ENCODE data around the gene RFESD.
A peak's percentile ranks its signal among the peaks of the same experiment; 100 is the strongest.

Gene RFESD

DNA sequence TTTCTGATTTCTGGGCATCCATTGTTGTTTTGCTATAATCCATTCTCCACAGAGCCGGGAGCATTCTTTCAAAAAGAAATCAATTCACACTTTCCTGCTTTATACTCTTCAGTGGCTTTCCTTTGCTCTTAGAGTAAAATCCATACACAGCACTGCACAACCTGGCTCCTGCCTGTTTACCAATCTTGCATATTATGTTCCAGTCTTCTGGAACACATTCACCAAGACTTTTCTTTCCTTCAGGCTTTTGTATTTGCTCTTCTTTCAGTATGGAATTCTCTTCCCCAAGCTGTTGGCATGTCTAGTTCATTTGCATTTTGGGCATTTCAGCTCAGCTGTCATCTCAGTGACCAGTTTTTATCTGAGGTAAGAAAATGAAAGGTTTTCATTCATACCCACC is 6.3 kb downstream of the RFESD start:
- DNase-seq = no peak
- in situ Hi-C loops (cut with HindIII; ENCODE audit: low pct_ligation_motif_present, low pct_unique_long_range_greater_than_20kb, low sequenced_read_pairs) = no loop called here

GRCh38 chr5:95654196-95654595 is 7.6 kb downstream of the RFESD start:
- in situ Hi-C loops (cut with HindIII; ENCODE audit: low pct_ligation_motif_present, low pct_unique_long_range_greater_than_20kb, low sequenced_read_pairs) = no loop called here

DNA sequence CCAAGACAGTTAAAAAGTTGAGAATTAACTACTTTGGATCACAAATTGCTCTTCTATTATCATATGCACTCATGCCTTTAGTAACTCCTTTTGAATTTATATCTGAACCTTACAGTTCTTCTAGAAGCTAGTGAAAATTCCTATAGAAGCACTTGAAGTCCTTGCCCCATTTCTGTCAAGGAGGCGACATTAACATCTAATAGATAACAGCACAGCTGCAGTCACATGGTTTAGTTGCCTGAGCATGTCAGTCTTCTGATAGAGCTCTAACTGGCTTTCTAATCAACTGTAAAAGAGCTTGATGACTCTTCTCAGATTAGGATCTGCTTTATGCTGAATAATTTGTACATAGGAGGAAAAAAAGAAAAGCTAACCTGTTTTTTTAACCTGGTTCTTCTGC is 9.0 kb downstream of the RFESD start:
- in situ Hi-C loops (cut with HindIII; ENCODE audit: low pct_ligation_motif_present, low pct_unique_long_range_greater_than_20kb, low sequenced_read_pairs) = no loop called here
- no peak for DNase-seq

More at GRCh38 chr5:95654196-95654595, 7.6 kb downstream of the RFESD start:
- DNase-seq = no peak

DNA sequence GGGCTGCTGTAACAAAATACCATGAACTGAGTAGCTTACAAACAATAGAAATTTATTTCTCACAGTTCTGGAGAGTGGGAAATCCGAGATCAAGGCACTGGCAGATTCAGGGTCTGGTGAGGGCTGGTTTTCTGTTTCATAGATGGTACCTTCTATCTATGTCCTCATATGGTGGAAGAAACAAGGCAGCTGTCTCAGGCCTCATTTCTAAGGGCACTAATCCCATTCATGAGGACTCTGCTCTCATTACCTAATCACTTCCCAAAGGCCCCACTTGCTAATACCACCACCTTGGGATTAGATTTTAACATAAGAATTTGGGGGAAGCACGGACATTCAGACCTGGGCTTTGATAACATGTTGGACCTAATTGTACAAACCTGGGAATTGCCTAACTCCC is 13.5 kb downstream of the RFESD start:
- DNase-seq = no peak
- in situ Hi-C loops (cut with HindIII; ENCODE audit: low pct_ligation_motif_present, low pct_unique_long_range_greater_than_20kb, low sequenced_read_pairs) = no loop called here

DNA sequence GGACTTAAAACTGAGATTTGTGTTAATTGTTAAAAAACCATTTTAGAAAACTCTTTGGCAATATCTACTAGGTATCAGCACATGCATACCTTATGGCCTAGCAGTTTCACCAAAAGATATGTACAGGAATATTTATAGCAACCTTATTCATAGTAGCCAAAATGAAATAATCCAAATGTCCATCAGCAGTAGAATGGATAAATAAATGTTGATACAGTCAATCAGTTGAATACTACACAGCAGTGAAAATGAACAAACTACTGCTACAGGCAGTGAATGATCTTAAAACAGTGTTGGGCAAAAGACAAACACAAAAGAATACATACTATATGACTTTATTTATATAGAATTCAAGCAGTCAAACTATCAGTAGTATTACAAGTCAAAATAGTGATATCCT is 16.4 kb downstream of the RFESD start:
- in situ Hi-C loops (cut with HindIII; ENCODE audit: low pct_ligation_motif_present, low pct_unique_long_range_greater_than_20kb, low sequenced_read_pairs) = no loop called here
- no peak for DNase-seq

DNA sequence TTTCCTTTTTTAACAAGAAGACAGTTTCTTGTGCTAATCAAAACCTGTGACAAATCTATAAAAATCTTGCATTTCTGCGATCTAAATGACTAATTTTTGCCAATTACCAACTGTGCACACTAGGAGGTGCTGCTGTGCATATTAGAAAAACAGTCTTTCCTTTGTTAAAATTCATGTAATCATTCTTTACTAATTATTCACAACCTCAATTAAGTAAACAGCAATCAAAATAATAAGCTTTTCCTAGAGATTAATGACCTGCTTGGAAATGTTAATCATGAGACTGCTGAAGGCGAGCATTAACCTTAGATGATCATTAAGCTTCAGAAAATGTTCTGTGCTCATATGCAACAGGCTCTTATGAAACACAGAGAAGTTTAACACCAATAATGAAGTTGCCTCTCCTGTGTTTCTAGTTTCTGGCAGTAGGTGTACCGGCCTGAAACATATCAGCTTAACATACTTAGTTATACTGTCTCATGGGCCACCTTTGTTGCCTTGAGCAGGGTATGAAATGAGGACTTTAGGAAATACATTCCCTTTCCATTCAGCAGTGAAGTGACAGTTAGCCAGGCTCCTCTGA is 17.7 kb downstream of the RFESD start:
- in situ Hi-C loops (cut with HindIII; ENCODE audit: low pct_ligation_motif_present, low pct_unique_long_range_greater_than_20kb, low sequenced_read_pairs) = no loop called here

GRCh38 chr5:95667061-95667618 is 20.6 kb downstream of the RFESD start:
- in situ Hi-C loops (cut with HindIII; ENCODE audit: low pct_ligation_motif_present, low pct_unique_long_range_greater_than_20kb, low sequenced_read_pairs) = no loop called here
- no peak for DNase-seq

More for the DNA sequence above, 17.7 kb downstream of the RFESD start:
- DNase-seq = peak; percentile 33

DNA sequence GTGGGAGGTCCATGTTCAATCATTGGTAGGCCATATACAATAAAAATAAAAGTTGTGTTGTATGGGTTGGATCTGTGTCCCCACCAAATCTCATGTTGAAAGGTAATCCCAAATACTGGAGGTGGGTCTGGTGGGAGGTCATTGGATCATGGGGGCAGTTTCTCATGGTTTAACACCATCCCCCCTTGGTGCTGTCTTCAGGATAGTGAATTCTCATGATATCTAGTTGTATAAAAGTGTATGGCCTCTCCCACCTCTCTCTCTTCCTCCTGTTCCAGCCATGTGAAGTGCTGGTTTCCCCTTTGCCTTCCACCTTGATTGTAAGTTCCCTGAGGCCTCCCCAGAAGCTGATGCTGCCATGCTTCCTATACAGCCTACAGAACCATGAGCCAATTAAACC is 21.1 kb downstream of the RFESD start:
- in situ Hi-C loops (cut with HindIII; ENCODE audit: low pct_ligation_motif_present, low pct_unique_long_range_greater_than_20kb, low sequenced_read_pairs) = no loop called here

DNA sequence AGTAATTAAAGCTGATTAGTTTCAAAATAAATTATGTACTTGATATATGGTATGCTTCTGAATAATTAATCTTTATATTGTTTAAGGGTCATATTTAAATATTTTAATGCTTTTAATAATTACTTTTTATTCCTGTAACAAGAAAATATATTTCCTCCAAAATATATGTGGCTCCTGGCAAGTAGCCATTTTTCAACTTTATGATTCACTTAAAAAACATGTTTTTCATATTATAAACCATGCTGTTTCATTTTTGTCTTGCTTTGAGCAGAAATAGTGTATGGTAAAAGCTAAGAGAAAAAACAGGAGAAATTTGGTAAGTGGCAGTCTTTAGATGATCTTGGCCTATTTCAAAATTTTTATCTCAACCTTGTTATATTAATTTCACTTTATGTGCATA is 21.6 kb downstream of the RFESD start:
- DNase-seq = no peak
- in situ Hi-C loops (cut with HindIII; ENCODE audit: low pct_ligation_motif_present, low pct_unique_long_range_greater_than_20kb, low sequenced_read_pairs) = no loop called here

More for the DNA sequence above, 21.1 kb downstream of the RFESD start:
- DNase-seq = no peak

- no peak for DNase-seq
- in situ Hi-C loops (cut with HindIII; ENCODE audit: low pct_ligation_motif_present, low pct_unique_long_range_greater_than_20kb, low sequenced_read_pairs) = no loop called here
These were observed 22.2 kb downstream of the RFESD start for GRCh38 chr5:95668728-95669127.

GRCh38 chr5:95669540-95669939 is 23.0 kb downstream of the RFESD start:
- DNase-seq = no peak
- in situ Hi-C loops (cut with HindIII; ENCODE audit: low pct_ligation_motif_present, low pct_unique_long_range_greater_than_20kb, low sequenced_read_pairs) = no loop called here

GRCh38 chr5:95669985-95670384 is 23.4 kb downstream of the RFESD start:
- in situ Hi-C loops (cut with HindIII; ENCODE audit: low pct_ligation_motif_present, low pct_unique_long_range_greater_than_20kb, low sequenced_read_pairs) = no loop called here

DNA sequence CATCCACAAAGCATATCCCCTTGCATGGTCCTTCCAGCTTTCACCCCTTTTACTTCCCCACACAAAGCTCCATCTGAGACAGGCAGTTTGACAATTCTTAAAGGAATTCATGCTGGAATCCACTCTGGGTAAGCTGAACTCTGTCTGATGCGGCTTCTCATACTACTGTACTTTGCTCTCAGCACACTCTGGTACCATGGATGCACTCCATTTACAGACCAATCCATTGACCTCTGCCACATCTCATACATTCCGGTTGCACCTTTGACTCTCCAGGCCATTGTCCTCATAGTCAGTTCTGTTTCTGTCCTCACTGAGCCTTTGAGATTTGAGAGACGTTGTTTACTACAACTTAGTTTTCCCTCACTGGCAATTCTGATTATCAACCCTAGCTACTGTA is 24.0 kb downstream of the RFESD start:
- in situ Hi-C loops (cut with HindIII; ENCODE audit: low pct_ligation_motif_present, low pct_unique_long_range_greater_than_20kb, low sequenced_read_pairs) = no loop called here
- DNase-seq = no peak

More at GRCh38 chr5:95669985-95670384, 23.4 kb downstream of the RFESD start:
- DNase-seq = no peak

DNA sequence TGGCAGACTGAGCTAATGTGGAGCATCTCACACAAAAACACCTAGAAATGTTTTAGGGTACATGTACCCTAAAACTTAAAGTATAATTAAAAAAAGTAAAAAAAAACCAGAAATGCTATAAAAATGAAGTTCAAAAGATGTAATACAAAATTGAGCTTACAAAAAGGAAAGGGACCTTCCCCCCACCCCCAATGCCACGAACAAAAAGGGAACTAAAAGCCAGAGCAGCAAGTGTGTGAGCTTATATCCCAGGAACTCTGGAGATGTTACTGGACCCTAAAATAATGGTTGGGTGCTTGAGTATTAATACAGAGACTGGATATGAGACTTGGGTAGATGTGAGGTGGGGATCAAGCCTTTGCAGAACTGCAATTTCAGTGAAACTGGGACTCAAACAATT is 25.2 kb downstream of the RFESD start:
- DNase-seq = no peak
- in situ Hi-C loops (cut with HindIII; ENCODE audit: low pct_ligation_motif_present, low pct_unique_long_range_greater_than_20kb, low sequenced_read_pairs) = no loop called here

DNA sequence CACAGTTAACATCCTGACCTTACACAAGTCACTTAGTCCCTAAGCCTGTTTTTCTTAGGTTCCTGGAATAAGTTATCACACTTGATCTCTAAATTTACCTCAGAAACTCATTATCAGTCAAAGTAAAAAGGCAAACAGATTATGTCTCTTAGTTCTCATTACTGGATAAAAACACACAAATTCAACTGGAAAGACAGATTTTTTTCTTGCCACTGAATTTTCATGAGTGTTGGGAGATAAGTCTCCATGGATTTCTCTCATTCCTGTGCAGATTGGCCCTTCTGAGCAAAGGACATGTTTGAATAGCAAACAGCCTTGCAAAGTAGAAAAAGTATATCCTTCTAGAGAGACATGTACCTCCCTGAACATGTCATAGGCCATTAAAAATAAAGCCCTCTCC is 26.1 kb downstream of the RFESD start:
- in situ Hi-C loops (cut with HindIII; ENCODE audit: low pct_ligation_motif_present, low pct_unique_long_range_greater_than_20kb, low sequenced_read_pairs) = no loop called here

DNA sequence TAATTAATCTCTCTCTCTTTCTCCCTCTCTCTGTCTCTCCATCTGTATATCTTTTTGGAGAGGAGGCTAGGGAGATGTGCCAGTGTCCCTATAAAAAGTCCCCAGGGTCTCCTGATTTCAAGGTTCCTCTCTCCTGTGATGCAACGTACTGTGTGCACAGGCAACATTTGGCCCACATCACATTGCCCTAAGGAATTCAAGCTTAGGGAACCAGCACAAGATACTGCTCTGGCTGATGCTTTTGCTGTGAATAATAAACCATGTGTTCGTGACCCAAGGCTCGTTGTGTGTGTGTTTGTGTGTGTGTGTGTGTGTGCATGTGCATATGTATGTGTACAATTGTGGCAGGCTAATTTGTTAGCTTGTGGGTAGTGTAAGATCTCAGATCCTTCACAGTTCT is 26.5 kb downstream of the RFESD start:
- in situ Hi-C loops (cut with HindIII; ENCODE audit: low pct_ligation_motif_present, low pct_unique_long_range_greater_than_20kb, low sequenced_read_pairs) = no loop called here

More for the DNA sequence above, 26.1 kb downstream of the RFESD start:
- no peak for DNase-seq

GRCh38 chr5:95682891-95683290 is 36.3 kb downstream of the RFESD start, which contains the start of gene SPATA9:
TSS of gene SPATA9 (minus strand) at chr5:95682991. CDS start at chr5:95682854, 137 bp downstream.
- DNase-seq = no peak
- in situ Hi-C loops (cut with HindIII; ENCODE audit: low pct_ligation_motif_present, low pct_unique_long_range_greater_than_20kb, low sequenced_read_pairs) = no loop called here

More for the DNA sequence above, 26.5 kb downstream of the RFESD start:
- DNase-seq = no peak

DNA sequence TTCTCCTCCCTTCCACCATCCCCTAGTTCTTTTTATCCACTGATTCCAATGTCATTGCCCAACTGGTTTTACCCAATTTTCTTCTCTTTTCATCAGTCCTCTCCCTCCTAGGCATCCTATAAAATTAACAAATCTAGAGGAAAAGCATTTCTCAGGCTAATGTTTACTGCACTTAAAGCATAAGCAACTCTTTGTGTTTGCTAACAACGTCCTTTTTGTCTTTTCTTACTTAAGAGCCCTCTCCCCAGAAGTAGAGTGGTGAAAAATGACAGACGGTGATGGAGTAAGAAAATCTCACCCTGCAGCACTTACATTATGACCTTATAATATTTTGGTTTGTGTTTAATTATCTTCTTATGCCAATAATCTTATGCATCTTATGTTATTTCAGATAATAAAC is 37.8 kb downstream of the RFESD start:
- DNase-seq = no peak

DNA sequence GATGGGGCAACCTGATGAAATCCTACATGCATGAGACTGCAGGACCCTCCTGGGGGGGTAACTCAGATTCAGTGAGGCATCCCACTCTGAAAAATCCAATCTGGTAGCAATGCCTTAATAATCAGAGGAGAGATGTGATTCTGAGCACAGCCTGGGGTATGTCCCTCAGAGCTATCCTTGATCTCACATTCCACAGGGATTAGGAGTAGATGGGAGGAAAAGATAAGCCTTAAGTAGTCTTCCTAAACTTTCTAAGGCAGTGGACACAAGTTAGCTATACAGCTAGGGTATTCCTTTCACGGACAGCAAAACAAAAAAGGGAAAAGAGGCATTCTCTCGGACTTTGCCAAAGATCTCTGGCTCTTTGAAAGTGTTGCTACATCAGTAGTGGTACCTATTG is 40.1 kb downstream of the RFESD start:
- in situ Hi-C loops (cut with HindIII; ENCODE audit: low pct_ligation_motif_present, low pct_unique_long_range_greater_than_20kb, low sequenced_read_pairs) = no loop called here
- no peak for DNase-seq

More for the DNA sequence above, 37.8 kb downstream of the RFESD start:
- in situ Hi-C loops (cut with HindIII; ENCODE audit: low pct_ligation_motif_present, low pct_unique_long_range_greater_than_20kb, low sequenced_read_pairs) = no loop called here

DNA sequence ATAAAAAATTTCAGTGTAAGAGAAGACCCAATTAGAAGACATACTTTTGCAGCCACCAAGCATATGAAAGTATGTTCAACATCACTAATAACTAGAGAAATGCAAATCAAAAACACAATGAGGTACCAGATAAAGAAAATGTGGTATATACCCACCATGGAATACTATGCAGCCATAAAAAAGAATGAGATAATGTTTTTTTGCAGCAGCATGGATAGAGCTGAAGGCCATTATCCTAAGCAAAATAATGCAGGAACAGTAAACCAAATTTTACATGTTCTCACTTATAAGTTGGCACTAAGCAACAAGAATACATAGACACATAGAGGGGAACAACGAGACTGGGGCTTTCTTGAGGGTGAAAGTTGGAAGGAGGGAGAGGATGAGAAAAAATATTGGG is 43.1 kb downstream of the RFESD start:
- DNase-seq = no peak

More for the DNA sequence above, 43.1 kb downstream of the RFESD start:
- in situ Hi-C loops (cut with HindIII; ENCODE audit: low pct_ligation_motif_present, low pct_unique_long_range_greater_than_20kb, low sequenced_read_pairs) = no loop called here

Measured in ACHN (cell line).